IMR-90 (cell line): Measurements from ENCODE around the gene HMOX1. TPM values are rescaled to one million over a fixed set of nuclear protein-coding genes. Genes with fewer than 3 reads are reported as not detected.

Experiments
- ATAC-seq: fragments of 200-7000 bp; cut with Tn5 transposase; 2 replicates; pipeline ENCODE4 v1.9.1; 2020; ENCODE audit warnings: low read depth, mild to moderate bottlenecking, moderate library complexity
- BruUV-seq: library from RNA; stranded (reverse); fragments of 400-500 nt; replicated peaks from 2 replicates; lab custom pipeline; 2021; lab: Mats Ljungman, UMichigan
- CTCF ChIA-PET: fragments of 300-600 bp; formaldehyde crosslinking; extraction: SDS; loops from one replicate; lab custom pipeline; 2021; ENCODE audit warnings: antibody characterized with exemption; lab: Yijun Ruan, JAX
- POLR2A ChIA-PET: fragments of 300-600 bp; sonication (Branson Sonifier 250); formaldehyde crosslinking; loops from one replicate; lab custom pipeline; 2022; ENCODE audit warnings: antibody characterized with exemption; ENCODE audit not compliant: unreplicated experiment; lab: Charles Lee
- DNase-seq: peaks from one replicate; pipeline ENCODE4 v3.0.0; 2013
- H2AFZ ChIP-seq: replicated peaks from 2 replicates; pipeline ENCODE3; 2013; ENCODE audit warnings: low read length, mild to moderate bottlenecking; ENCODE audit not compliant: poor library complexity
- H2AK5ac ChIP-seq: 2 replicates; pipeline ENCODE4 v1.6.1; 2013; ENCODE audit warnings: low read depth, low read length, inconsistent platforms
- H2AK9ac ChIP-seq: replicated peaks from 2 replicates; pipeline ENCODE3; 2013; ENCODE audit warnings: mild to moderate bottlenecking, low read depth, low read length, moderate library complexity; ENCODE audit not compliant: poor library complexity
- H2BK120ac ChIP-seq: 2 replicates; pipeline ENCODE4 v1.6.1; 2013; ENCODE audit warnings: low read depth, low read length, inconsistent platforms
- H2BK15ac ChIP-seq: 3 replicates; pipeline ENCODE4 v1.6.1; 2013; ENCODE audit warnings: low read depth, low read length, inconsistent platforms
- H2BK20ac ChIP-seq: 2 replicates; pipeline ENCODE4 v1.6.1; 2013; ENCODE audit warnings: low read depth, mild to moderate bottlenecking, inconsistent platforms, low read length, moderate library complexity
- H2BK5ac ChIP-seq: 2 replicates; pipeline ENCODE4 v1.6.1; 2013; ENCODE audit warnings: mild to moderate bottlenecking, low read depth, low read length, inconsistent platforms; ENCODE audit not compliant: poor library complexity, severe bottlenecking
- H3K14ac ChIP-seq: replicated peaks from 2 replicates; pipeline ENCODE4 v1.6.1; 2013; ENCODE audit warnings: low read depth, low read length, inconsistent platforms
- H3K18ac ChIP-seq: 2 replicates; pipeline ENCODE4 v1.6.1; 2013; ENCODE audit warnings: low read depth, low read length, control low read depth
- H3K23ac ChIP-seq: 2 replicates; pipeline ENCODE4 v1.6.1; 2013; ENCODE audit warnings: low read depth, low read length, inconsistent platforms
- H3K27ac ChIP-seq: 2 replicates; pipeline ENCODE4 v1.5.1; 2013; ENCODE audit warnings: mild to moderate bottlenecking, control low read depth, low read length; ENCODE audit not compliant: insufficient read depth
- H3K27me3 ChIP-seq: 2 replicates; pipeline ENCODE4 v1.6.1; 2013; ENCODE audit warnings: low read length; ENCODE audit not compliant: control insufficient read depth, insufficient read depth
- H3K36me3 ChIP-seq: 2 replicates; pipeline ENCODE4 v1.6.1; 2013; ENCODE audit warnings: low read length, mixed read lengths; ENCODE audit not compliant: control insufficient read depth, insufficient read depth
- H3K4ac ChIP-seq: 2 replicates; pipeline ENCODE4 v1.6.1; 2013; ENCODE audit warnings: low read depth, low read length, inconsistent platforms
- H3K4me1 ChIP-seq: 2 replicates; pipeline ENCODE4 v1.6.1; 2013; ENCODE audit warnings: low read length, mixed read lengths; ENCODE audit not compliant: control insufficient read depth, insufficient read depth
- H3K4me2 ChIP-seq: 2 replicates; pipeline ENCODE4 v1.6.1; 2013; ENCODE audit warnings: low read depth, mild to moderate bottlenecking, control low read depth, low read length, moderate library complexity
- H3K4me3 ChIP-seq: 2 replicates; pipeline ENCODE4 v1.5.1; 2013; ENCODE audit warnings: low read depth, mild to moderate bottlenecking, control low read depth, low read length, moderate library complexity; ENCODE audit not compliant: insufficient read depth
- H3K56ac ChIP-seq: 2 replicates; pipeline ENCODE4 v1.6.1; 2013; ENCODE audit warnings: low read length, inconsistent platforms; ENCODE audit not compliant: insufficient read depth; ENCODE audit errors: extremely low read depth
- H3K79me1 ChIP-seq, 2 experiments: 2 replicates each; pipeline ENCODE4 v1.6.1; 2013; ENCODE audit warnings: low read length in 2 of 2, inconsistent platforms in 1 of 2, low read depth in 1 of 2
- H3K9ac ChIP-seq: 2 replicates; pipeline ENCODE4 v1.6.1; 2013; ENCODE audit warnings: low read depth, low read length, control low read depth
- H3K9me1 ChIP-seq: 2 replicates; pipeline ENCODE4 v1.6.1; 2013; ENCODE audit warnings: low read length, inconsistent platforms; ENCODE audit not compliant: insufficient read depth
- H3K9me3 ChIP-seq: 2 replicates; pipeline ENCODE4 v1.6.1; 2013; ENCODE audit warnings: low read length; ENCODE audit not compliant: control insufficient read depth, insufficient read depth
- H4K20me1 ChIP-seq: 2 replicates; pipeline ENCODE4 v1.6.1; 2013; ENCODE audit warnings: low read length, inconsistent platforms; ENCODE audit not compliant: insufficient read depth
- H4K5ac ChIP-seq: 2 replicates; pipeline ENCODE4 v1.6.1; 2013; ENCODE audit warnings: mild to moderate bottlenecking, low read depth, low read length, control low read depth
- H4K8ac ChIP-seq, 2 experiments: 2 replicates each; pipeline ENCODE4 v1.6.1; 2013; ENCODE audit warnings: low read depth in 2 of 2, low read length in 2 of 2, control low read depth in 1 of 2, inconsistent platforms in 1 of 2
- H4K91ac ChIP-seq: 2 replicates; pipeline ENCODE4 v1.6.1; 2013; ENCODE audit warnings: low read depth, low read length, inconsistent platforms; ENCODE audit not compliant: insufficient read depth
- BHLHE40 ChIP-seq: fragments of 150-350 bp; IDR thresholded peaks from 2 replicates; pipeline ENCODE4 v1.6.1; 2016; ENCODE audit warnings: mild to moderate bottlenecking, low read depth, low read length
- CEBPB ChIP-seq: IDR thresholded peaks from 2 replicates; pipeline ENCODE4 v1.6.1; 2012; ENCODE audit warnings: low read depth, low read length, improper control_type of control experiment
- CHD1 ChIP-seq: IDR thresholded peaks from 2 replicates; pipeline ENCODE4 v1.6.1; 2012; ENCODE audit warnings: low read depth, low read length, improper control_type of control experiment
- CTCF ChIP-seq: conservative IDR thresholded peaks from 2 replicates; pipeline ENCODE4 v1.5.1; 2012; ENCODE audit warnings: mild to moderate bottlenecking, low read depth, low read length, improper control_type of control experiment
- ELK1 ChIP-seq: fragments of 150-350 bp; IDR thresholded peaks from 2 replicates; pipeline ENCODE4 v1.6.1; 2016; ENCODE audit warnings: low read depth, mild to moderate bottlenecking, low read length, moderate library complexity, borderline replicate concordance
- FOS ChIP-seq: fragments of 150-350 bp; IDR thresholded peaks from 2 replicates; pipeline ENCODE4 v1.6.1; 2016; ENCODE audit warnings: low read depth, low read length
- MAFK ChIP-seq: IDR thresholded peaks from 2 replicates; pipeline ENCODE4 v1.6.1; 2012; ENCODE audit warnings: low read depth, low read length, improper control_type of control experiment
- MAZ ChIP-seq: IDR thresholded peaks from 2 replicates; pipeline ENCODE4 v1.6.1; 2012; ENCODE audit warnings: low read depth, mild to moderate bottlenecking, low read length, improper control_type of control experiment, moderate library complexity, borderline replicate concordance
- MXI1 ChIP-seq: IDR thresholded peaks from 2 replicates; pipeline ENCODE4 v1.6.1; 2012; ENCODE audit warnings: low read depth, mild to moderate bottlenecking, low read length, moderate library complexity, borderline replicate concordance
- POLR2A ChIP-seq: IDR thresholded peaks from 2 replicates; pipeline ENCODE4 v1.6.1; 2012; ENCODE audit warnings: mild to moderate bottlenecking, low read depth, low read length
- RAD21 ChIP-seq: IDR thresholded peaks from 2 replicates; pipeline ENCODE4 v1.6.1; 2012; ENCODE audit warnings: low read length, improper control_type of control experiment
- RFX5 ChIP-seq: IDR thresholded peaks from 2 replicates; pipeline ENCODE4 v1.8.0; 2012; ENCODE audit warnings: low read depth, mild to moderate bottlenecking, low read length, moderate library complexity
- SMC3 ChIP-seq: fragments of 150-350 bp; IDR thresholded peaks from 2 replicates; pipeline ENCODE4 v1.6.1; 2016; ENCODE audit warnings: low read depth, mild to moderate bottlenecking, antibody characterized with exemption, low read length, moderate library complexity
- USF2 ChIP-seq: fragments of 150-350 bp; IDR thresholded peaks from 2 replicates; pipeline ENCODE4 v1.6.1; 2017; ENCODE audit warnings: mild to moderate bottlenecking, antibody characterized with exemption, low read length, low read depth
- WGBS, 2 experiments: methylation state at CpG; one replicate each; pipeline versions ENCODE4 v1.1.5 to v1.1.7; 2013; ENCODE audit warnings: missing lambda C conversion rate in 2 of 2; ENCODE audit not compliant: insufficient read length in 1 of 2; ENCODE audit errors: extremely low coverage in 2 of 2; 5-methylcytosine and 5-hydroxymethylcytosine counted together
- dilution Hi-C: fragments of 300-500 bp; cut with HindIII; formaldehyde crosslinking; loops from one replicate; pipeline ENCODE4 v1.14.3; 2018; ENCODE audit warnings: low sequenced_read_pairs; ENCODE audit not compliant: unreplicated experiment
- in situ Hi-C: fragments of 300-500 bp; cut with MboI; formaldehyde crosslinking; loops from 3 replicates; pipeline ENCODE4 v1.14.3; 2019; ENCODE audit warnings: low sequenced_read_pairs, inconsistent platforms, mixed read lengths
- intact Hi-C: fragments of 100-400 bp; cut with micrococcal nuclease; formaldehyde crosslinking; loops from 2 replicates; pipeline ENCODE4 v1.10.0; 2022
- polyA plus RNA-seq, 3 experiments: library from polyadenylated mRNA; depleted of rRNA; stranded (reverse); fragments of >200 nt; gene quantifications; 2 replicates each; pipeline ENCODE4 v1.2.3, GENCODE V29; 2012; ENCODE audit warnings: low replicate concordance in 1 of 3
- total RNA-seq: library from RNA; depleted of rRNA; stranded (reverse); fragments of >200 nt; gene quantifications from 2 replicates; pipeline ENCODE4 v1.2.3, GENCODE V29; 2012

Gene HMOX1
- total and polyA plus RNA-seq, 2 of the 4 experiments (the other 2 are of a cell fraction), result 23.1 to 50.5 TPM

- ATAC-seq (no peak), DNase-seq (no peak)
- ChIA-PET POLR2A (no interaction called here), CTCF (no interaction called here)
- in situ Hi-C loops (no loop called here), intact Hi-C loops (no loop called here), dilution Hi-C loops (no loop called here)
- Histone ChIP-seq H3K27me3 (no peaks in the 10 kb centered on the region), H3K9ac (no peak overlapping the region; the same call in 1 of the 2 replicates), H4K5ac (peak overlapping the region; percentile 95), H3K9me1 (peaks cover 19% of the 10 kb centered on the region; the same call in 1 of the 2 replicates), H2BK5ac (peak overlapping the region; percentile 75), H2BK15ac (peak overlapping the region; percentile 83; the same call in 2 of the 3 replicates), H2AFZ (peak overlapping the region; percentile 86), H3K9me3 (no peaks in the 10 kb centered on the region), H4K20me1 (no peaks in the 10 kb centered on the region), H4K8ac (peak overlapping the region in 1 of 2 experiments; percentile 87; a peak in 2 of 4 replicates), H2AK9ac (no peak overlapping the region), H2BK120ac (peak overlapping the region; percentile 74), H3K4me1 (peaks cover 26% of the 10 kb centered on the region), H3K27ac (peak overlapping the region; percentile 31; the same call in 1 of the 2 replicates), H3K79me1 (0 out of 4 replicates have a peak, but pooled peaks cover 0 to 3% of the 10 kb centered on the region in 2 experiments), H3K4me3 (no peak overlapping the region), H4K91ac (peak overlapping the region; percentile 72; the same call in 1 of the 2 replicates), H3K4me2 (no peak overlapping the region), H3K18ac (peak overlapping the region; percentile 90), H2AK5ac (peak overlapping the region; percentile 80; the same call in 1 of the 2 replicates), H3K36me3 (no peaks in the 10 kb centered on the region), H2BK20ac (peak overlapping the region; percentile 79; the same call in 1 of the 2 replicates), H3K56ac (no peak overlapping the region), H3K23ac (peak overlapping the region; percentile 54; the same call in 1 of the 2 replicates), H3K14ac (peak overlapping the region; percentile 56), H3K4ac (peak overlapping the region; percentile 69)
- TF ChIP-seq MXI1 (no peak), SMC3 (no peak), ELK1 (no peak), USF2 (no peak), MAZ (no peak), BHLHE40 (no peak), CHD1 (no peak), CEBPB (no peak), RFX5 (no peak), POLR2A (no peak), RAD21 (no peak), MAFK (no peak), CTCF (no peak), FOS (no peak)
- BruUV-seq, result no TSS peak
- no CpG with 5 or more reads among the region's 6 CpGs for WGBS, 2 experiments
Observed at GRCh38 chr22:35373781-35374180, 7.1 kb upstream of the HMOX1 start.
